TTC549 (cell line): ENCODE measurements around the gene GRK3.

Source experiments
- FAIRE-seq: peaks from 2 replicates; lab custom pipeline; 2012; peaks lifted over from hg19 to GRCh38; lab: Jason Lieb, UNC

Gene GRK3

GRCh38 chr22:25666308-25666707, 101.8 kb downstream of the GRK3 start:
- no peak for FAIRE-seq

- FAIRE-seq: no peak
These were observed 104.0 kb downstream of the GRK3 start for GRCh38 chr22:25668437-25668836.

- no peak for FAIRE-seq
These were observed 105.0 kb downstream of the GRK3 start for GRCh38 chr22:25669253-25670069.

GRCh38 chr22:25670070-25670461, 105.6 kb downstream of the GRK3 start:
- no peak for FAIRE-seq

GRCh38 chr22:25672289-25673084, 108.0 kb downstream of the GRK3 start:
- no peak for FAIRE-seq

GRCh38 chr22:25673713-25674112, 109.2 kb downstream of the GRK3 start:
- FAIRE-seq: no peak

- no peak for FAIRE-seq
These were observed 113.2 kb downstream of the GRK3 start for GRCh38 chr22:25677631-25678030.

GRCh38 chr22:25680051-25680450, 115.6 kb downstream of the GRK3 start:
- FAIRE-seq: no peak

- FAIRE-seq: no peak
These were observed 116.5 kb downstream of the GRK3 start for GRCh38 chr22:25680956-25681355.

- FAIRE-seq: no peak
These were observed 117.6 kb downstream of the GRK3 start for GRCh38 chr22:25682109-25682508.

- FAIRE-seq: no peak
These were observed 124.2 kb downstream of the GRK3 start for GRCh38 chr22:25688627-25689026.

- FAIRE-seq: no peak
These were observed 125.2 kb downstream of the GRK3 start for GRCh38 chr22:25689631-25690030.

- FAIRE-seq: no peak
These were observed 126.3 kb downstream of the GRK3 start for GRCh38 chr22:25690798-25691197.

- FAIRE-seq: no peak
These were observed 128.2 kb downstream of the GRK3 start for GRCh38 chr22:25692397-25693267.

- no peak for FAIRE-seq
These were observed 128.7 kb downstream of the GRK3 start for GRCh38 chr22:25693268-25693565.

- no peak for FAIRE-seq
These were observed 129.9 kb downstream of the GRK3 start for GRCh38 chr22:25694196-25694907.

- no peak for FAIRE-seq
These were observed 130.7 kb downstream of the GRK3 start for GRCh38 chr22:25695146-25695545.

- FAIRE-seq: no peak
These were observed 132.3 kb downstream of the GRK3 start for GRCh38 chr22:25696763-25697162.

GRCh38 chr22:25697181-25697664, 132.7 kb downstream of the GRK3 start:
- FAIRE-seq: no peak

GRCh38 chr22:25697978-25698377, 133.5 kb downstream of the GRK3 start:
- no peak for FAIRE-seq

GRCh38 chr22:25698461-25698860, 134.0 kb downstream of the GRK3 start:
- FAIRE-seq: no peak

GRCh38 chr22:25698978-25699377, 134.5 kb downstream of the GRK3 start:
- no peak for FAIRE-seq
